CMK (cell line): ENCODE results near the gene MUC16.
"Not testable (repeated sequence)": the region's sequence is repeated elsewhere in the genome, so short reads cannot be mapped to it uniquely, and the experiment has no call there.

ENCODE experiments used
- DNase-seq: peaks from one replicate; pipeline ENCODE4 v3.0.0-alpha.2; 2010; ENCODE audit warnings: low read depth

Gene MUC16

GRCh38 chr19:9009935-9010651, at the start of gene MUC16:
TSS of gene MUC16 (minus strand) at chr19:9010409.
- no peak for DNase-seq

GRCh38 chr19:9058905-9059667, 48.9 kb upstream of the MUC16 start:
- no peak for DNase-seq

DNA sequence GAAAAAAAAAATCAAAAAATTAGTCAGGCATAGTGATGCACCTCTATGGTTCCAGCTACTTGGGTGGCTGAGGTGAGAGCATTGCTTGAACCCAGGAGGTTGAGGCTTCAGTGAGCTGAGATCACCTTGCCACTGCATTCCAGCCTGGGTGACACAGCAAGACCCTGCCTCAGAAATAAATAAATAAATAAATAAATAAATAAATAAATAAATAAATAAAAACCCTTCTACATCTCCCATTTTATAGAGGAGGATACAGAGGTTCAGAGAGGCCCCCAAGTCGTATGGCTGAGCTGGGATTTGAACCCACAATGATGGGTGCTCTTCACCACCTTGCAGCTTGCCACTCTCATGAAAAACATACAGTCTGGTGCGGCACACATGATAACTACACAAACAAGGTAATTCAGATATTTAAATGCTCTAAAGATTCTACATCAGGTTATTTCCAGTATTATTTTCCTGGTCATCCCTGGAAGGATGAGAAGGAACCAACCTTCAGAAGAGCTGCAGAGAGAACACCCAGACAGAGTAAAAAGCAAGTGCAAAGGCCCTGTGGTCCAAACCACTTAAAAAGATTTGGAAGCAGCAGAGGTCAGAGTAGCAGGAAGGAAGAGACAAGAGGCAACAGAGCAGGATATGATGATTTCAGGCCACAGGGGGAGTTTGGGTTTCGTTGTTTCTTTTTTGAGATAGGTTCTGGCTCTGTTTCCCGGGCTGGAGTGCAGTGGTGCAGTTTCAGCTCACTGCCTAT, 47.5 kb upstream of the MUC16 start:
- DNase-seq: no peak

DNA sequence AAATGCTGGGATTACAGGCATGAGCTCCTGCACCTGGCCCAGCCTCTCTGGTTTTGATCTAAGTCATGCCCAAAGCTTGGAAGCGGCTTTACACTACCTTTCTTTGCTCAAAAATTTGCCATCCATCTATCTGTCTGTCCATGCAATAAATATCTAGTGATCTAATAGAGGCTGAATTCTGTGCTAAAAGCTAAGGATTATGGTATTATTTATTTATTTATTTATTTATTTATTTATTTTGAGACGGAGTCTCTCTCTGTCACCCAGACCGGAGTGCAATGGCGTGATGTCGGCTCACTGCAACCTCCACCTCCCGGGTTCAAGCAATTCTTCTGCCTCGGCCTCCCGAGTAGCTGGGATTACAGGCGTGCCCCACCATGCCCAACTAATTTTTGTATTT, 45.9 kb upstream of the MUC16 start:
- not testable (repeated sequence) for DNase-seq

- no peak for DNase-seq
Measured at GRCh38 chr19:9054765-9055164, 44.6 kb upstream of the MUC16 start.

- no peak for DNase-seq
Measured at GRCh38 chr19:9054207-9054606, 44.0 kb upstream of the MUC16 start.

GRCh38 chr19:9053674-9054073, 43.5 kb upstream of the MUC16 start:
- not testable (repeated sequence) for DNase-seq

DNA sequence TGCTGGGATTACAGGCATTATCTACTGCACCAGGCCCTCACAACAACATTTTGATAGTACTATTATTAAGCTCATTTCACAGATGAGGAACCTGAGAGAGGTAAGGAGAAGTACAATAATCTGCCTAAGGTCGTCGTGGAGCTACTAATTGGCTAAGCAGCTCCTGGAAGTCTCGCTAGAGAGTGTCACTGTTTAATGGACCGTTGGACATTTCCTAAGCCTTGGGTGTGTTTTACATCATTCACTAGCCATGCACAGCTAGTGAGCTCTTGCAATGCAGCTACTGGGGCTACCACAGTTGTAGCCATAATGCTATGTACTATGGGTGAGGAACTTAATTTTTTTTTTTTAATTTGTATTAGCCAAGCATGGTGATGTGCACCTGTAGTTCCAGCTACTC, 42.7 kb upstream of the MUC16 start:
- DNase-seq: no peak

GRCh38 chr19:9046694-9047093, 36.5 kb upstream of the MUC16 start:
- no peak for DNase-seq

- DNase-seq: no peak
Measured at GRCh38 chr19:9044449-9044848, 34.2 kb upstream of the MUC16 start.

DNA sequence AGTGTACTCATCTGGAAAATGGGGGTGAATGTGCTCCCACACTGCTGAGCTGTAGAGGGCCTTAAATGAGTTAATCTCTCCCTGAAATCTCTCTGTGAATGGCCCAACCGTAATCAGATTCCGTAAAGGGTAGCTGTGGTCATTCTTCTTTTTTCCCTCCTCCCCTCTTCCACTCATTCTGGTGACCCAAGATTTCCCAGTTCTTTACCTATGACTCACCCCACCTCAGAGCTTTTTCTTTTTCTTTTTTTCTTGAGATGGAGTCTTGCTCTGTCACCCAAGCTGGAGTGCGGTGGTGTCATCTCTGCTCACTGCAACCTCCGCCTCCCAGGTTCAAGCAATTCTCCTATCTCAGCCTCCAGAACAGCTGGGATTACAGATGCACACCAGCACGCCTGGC, 33.3 kb upstream of the MUC16 start:
- DNase-seq: no peak

GRCh38 chr19:9041023-9041422, 30.8 kb upstream of the MUC16 start:
- DNase-seq: no peak

- DNase-seq: no peak
Measured at GRCh38 chr19:9040131-9040530, 29.9 kb upstream of the MUC16 start.

DNA sequence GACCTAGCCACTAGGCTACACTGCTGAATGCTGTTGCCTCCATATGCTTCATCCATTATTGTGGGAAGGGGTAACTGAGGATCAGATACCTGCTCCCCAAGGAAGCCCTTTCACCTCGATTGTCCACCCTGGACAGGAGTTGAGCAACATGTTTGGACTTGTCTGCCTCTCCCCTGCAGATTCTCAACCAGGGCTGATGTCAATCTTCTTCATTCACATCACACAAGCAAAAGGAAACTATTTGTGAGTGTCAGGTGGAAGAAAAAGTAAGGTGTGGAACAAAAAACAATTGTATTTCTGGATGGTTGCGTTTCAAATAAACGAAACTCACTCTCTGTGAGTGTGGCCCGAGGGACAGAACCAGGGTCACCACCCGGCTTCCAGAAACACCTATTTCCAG, 29.5 kb upstream of the MUC16 start:
- no peak for DNase-seq

- no peak for DNase-seq
Measured at GRCh38 chr19:9037400-9038062, 27.3 kb upstream of the MUC16 start.

DNA sequence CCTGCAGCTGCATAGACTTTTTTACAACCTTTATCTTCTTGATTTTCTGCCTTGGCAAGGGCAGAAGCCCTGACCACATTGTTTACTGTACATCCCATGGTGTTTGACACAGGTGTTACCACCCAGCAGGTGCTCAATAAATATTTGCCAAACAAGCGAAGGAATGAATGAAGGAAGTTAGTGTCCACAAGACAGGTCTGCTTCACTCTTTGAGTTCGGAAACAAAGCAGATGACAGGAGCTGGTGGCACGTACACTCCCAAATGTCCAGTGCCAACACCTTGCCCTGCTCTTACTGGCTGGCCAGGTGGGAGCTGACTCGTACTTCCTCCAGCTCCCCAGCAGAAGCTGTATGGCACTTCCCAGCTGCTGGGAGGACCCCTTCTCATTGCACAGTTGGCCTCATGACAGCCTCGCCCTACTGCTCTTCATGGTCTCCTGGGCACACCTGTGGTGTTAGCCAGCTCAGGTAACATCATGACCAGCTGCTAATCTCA, 22.0 kb upstream of the MUC16 start:
- DNase-seq: no peak

- no peak for DNase-seq
Measured at GRCh38 chr19:9018163-9018875, 8.1 kb upstream of the MUC16 start.

- DNase-seq: no peak
Measured at GRCh38 chr19:9014803-9015202, 4.6 kb upstream of the MUC16 start.

DNA sequence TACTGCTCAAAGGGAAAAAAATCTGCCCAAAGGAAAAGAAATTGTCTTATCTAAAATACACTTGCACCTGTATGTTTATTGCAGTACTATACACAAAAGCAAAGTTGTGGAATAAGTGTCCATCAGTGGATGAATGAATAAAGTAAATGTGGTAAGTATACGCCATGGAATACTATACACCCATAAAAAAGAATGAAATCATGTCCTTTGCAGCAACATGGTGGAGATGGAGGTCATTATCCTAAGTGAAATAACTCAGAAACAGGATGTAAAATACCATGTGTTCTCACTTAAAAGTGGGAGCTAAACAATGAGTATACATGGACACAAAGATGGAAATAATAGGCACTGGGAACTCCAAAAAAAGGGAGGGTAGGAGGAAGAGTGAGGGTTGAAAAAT, 3.8 kb upstream of the MUC16 start:
- no peak for DNase-seq

DNA sequence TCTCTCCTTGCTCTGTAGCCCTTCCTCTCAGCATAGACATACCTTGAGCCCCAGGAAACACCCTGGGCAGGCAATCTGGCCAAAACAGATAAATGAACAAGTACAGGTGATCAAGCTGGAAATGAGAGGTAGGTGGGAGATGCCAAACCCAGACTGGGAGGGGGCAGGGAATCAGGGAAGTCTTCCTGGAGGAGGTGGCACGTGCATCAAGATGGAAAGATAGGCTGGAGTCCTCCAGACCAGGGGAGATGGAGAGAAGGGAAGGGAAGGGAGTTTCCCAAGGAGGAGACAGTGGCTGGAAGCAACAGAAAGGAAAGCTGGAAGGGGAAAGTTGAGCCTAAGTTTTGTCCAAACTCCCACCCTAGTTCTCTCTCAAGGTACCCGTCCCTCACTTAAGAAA, 1.7 kb upstream of the MUC16 start:
- DNase-seq: no peak

DNA sequence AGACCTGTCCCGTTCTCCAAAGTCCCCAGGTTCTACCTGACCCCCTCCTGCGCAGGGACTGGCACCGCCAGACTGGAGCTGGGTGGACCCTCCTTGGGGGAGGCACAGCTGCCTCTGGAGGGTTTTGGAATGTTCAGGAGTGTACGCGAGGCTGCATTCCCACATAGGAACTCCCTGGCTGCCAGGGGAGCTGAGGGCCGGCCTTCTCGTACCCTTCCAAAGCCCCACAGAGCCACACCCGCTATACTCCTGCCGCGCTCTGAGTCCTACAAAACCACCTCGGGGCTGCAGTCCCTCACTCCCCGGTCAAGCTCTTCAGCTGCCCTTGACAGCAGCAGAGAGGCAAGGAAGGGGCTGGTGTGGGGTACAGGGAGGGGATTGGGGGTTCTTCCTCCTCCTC, 484 bp upstream of the MUC16 start:
- no peak for DNase-seq

DNA sequence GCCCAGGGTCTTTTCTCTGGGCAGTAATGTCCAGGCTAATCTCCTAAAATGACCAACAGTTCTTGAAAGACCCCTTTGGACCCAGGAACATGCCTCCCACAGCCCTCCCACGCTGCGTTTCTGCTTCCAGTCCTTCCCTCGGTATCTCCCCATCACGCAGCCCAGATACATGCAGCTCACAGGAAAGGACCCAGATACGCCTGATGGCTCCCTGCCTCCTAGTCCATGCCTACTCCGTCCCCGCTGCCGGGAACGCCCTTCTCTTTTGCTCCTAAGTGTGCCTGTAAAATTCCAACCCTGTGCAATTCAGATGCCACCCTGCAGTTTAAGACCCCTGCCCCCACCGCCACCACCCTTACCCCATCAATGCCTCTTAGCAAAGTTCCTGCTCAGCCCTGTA, 778 bp downstream of the MUC16 start:
- DNase-seq: no peak
